GM06990 (cell line): ENCODE data around the gene CABP7.
A peak's percentile ranks its signal among the peaks of the same experiment; 100 is the strongest.

ENCODE experiments used
- DNase-seq: peaks from one replicate; pipeline ENCODE4 v3.0.0-alpha.2; 2011; ENCODE audit not compliant: insufficient read length; ENCODE audit errors: extremely low read depth
- H3K27me3 ChIP-seq: replicated peaks from 2 replicates; pipeline ENCODE4 v1.6.0; 2011; ENCODE audit warnings: low read length; ENCODE audit not compliant: control insufficient read depth, insufficient read depth
- H3K36me3 ChIP-seq: 2 replicates; pipeline ENCODE4 v1.5.1; 2011; ENCODE audit warnings: low read length; ENCODE audit not compliant: control insufficient read depth, insufficient read depth
- H3K4me3 ChIP-seq: replicated peaks from 2 replicates; pipeline ENCODE4 v1.5.1; 2011; ENCODE audit warnings: low read depth, mild to moderate bottlenecking, control low read depth, low read length
- CTCF ChIP-seq: IDR thresholded peaks from 2 replicates; pipeline ENCODE4 v1.5.1; 2011; ENCODE audit warnings: low read length, control low read depth, mild to moderate bottlenecking, inconsistent platforms; ENCODE audit not compliant: insufficient read depth, poor library complexity, severe bottlenecking

The CABP7 gene

GRCh38 chr22:29700206-29700899 is 19.4 kb upstream of the CABP7 start:
- no peak overlapping the region for H3K4me3 ChIP-seq
- no peaks in the 10 kb centered on the region for H3K27me3 ChIP-seq
- no peak for DNase-seq
- H3K36me3 ChIP-seq: peaks cover 5% of the 10 kb centered on the region
- TF ChIP-seq CTCF: no peak

GRCh38 chr22:29700900-29701154 is 19.0 kb upstream of the CABP7 start:
- TF ChIP-seq CTCF: no peak
- peaks cover 2% of the 10 kb centered on the region for H3K36me3 ChIP-seq
- no peak overlapping the region for H3K4me3 ChIP-seq
- no peaks in the 10 kb centered on the region for H3K27me3 ChIP-seq
- DNase-seq: no peak

GRCh38 chr22:29701155-29701999 is 18.4 kb upstream of the CABP7 start:
- Histone ChIP-seq H3K36me3 (peaks cover 2% of the 10 kb centered on the region), H3K27me3 (no peaks in the 10 kb centered on the region), H3K4me3 (no peak overlapping the region)
- TF ChIP-seq CTCF: peak; percentile 24
- no peak for DNase-seq

- Histone ChIP-seq H3K36me3 (peaks cover 2% of the 10 kb centered on the region), H3K4me3 (no peak overlapping the region), H3K27me3 (no peaks in the 10 kb centered on the region; the same call in 1 of the 2 replicates)
- no peak for TF ChIP-seq CTCF
- DNase-seq: no peak
These were observed 17.5 kb upstream of the CABP7 start for GRCh38 chr22:29702000-29702930.

GRCh38 chr22:29702931-29703501 is 16.8 kb upstream of the CABP7 start:
- Histone ChIP-seq H3K4me3 (no peak overlapping the region), H3K36me3 (no peaks in the 10 kb centered on the region; the same call in 1 of the 2 replicates), H3K27me3 (no peaks in the 10 kb centered on the region; the same call in 1 of the 2 replicates)
- no peak for TF ChIP-seq CTCF
- no peak for DNase-seq
